NCI-H2227 (cell line): Measurements from ENCODE around the gene UPK1A.
A peak's percentile ranks its signal among the peaks of the same experiment; 100 is the strongest.
"Not testable (repeated sequence)": the region's sequence is repeated elsewhere in the genome, so short reads cannot be mapped to it uniquely, and the experiment has no call there.

Source experiments
- DNase-seq: peaks from one replicate; lab custom pipeline; 2025; ENCODE audit not compliant: unreplicated experiment; lab: John Stamatoyannopoulos, UW

UPK1A gene

GRCh38 chr19:35716801-35717664 is 50.7 kb downstream of the UPK1A start:
- peak; percentile 99 for DNase-seq

- DNase-seq: peak; percentile 100
These were observed 51.5 kb downstream of the UPK1A start, which contains the start of gene KMT2B for GRCh38 chr19:35717665-35718344. Gene KMT2B, plus strand, starts transcription at chr19:35718003. Its CDS starts 16 bp downstream, at chr19:35718019.

- DNase-seq: peak; percentile 88
These were observed 52.2 kb downstream of the UPK1A start for GRCh38 chr19:35718345-35719041.

GRCh38 chr19:35719402-35720162 is 53.3 kb downstream of the UPK1A start:
- DNase-seq: no peak

GRCh38 chr19:35720163-35720524 is 53.8 kb downstream of the UPK1A start:
- DNase-seq: no peak

GRCh38 chr19:35720648-35721047 is 54.3 kb downstream of the UPK1A start:
- no peak for DNase-seq

GRCh38 chr19:35721374-35721773 is 55.1 kb downstream of the UPK1A start:
- no peak for DNase-seq

- DNase-seq: no peak
These were observed 56.1 kb downstream of the UPK1A start for GRCh38 chr19:35722461-35722860.

GRCh38 chr19:35722897-35723296 is 56.6 kb downstream of the UPK1A start:
- DNase-seq: no peak

- no peak for DNase-seq
These were observed 57.4 kb downstream of the UPK1A start for GRCh38 chr19:35723671-35724070.

GRCh38 chr19:35724132-35724531 is 57.8 kb downstream of the UPK1A start:
- DNase-seq: not testable (repeated sequence)

- no peak for DNase-seq
These were observed 58.2 kb downstream of the UPK1A start for GRCh38 chr19:35724560-35724959.

GRCh38 chr19:35725216-35725861 is 59.0 kb downstream of the UPK1A start:
- no peak for DNase-seq

- no peak for DNase-seq
These were observed 61.0 kb downstream of the UPK1A start for GRCh38 chr19:35727053-35727955.
